Hepatocyte (in vitro differentiated cells): Measurements from ENCODE around the gene DLL1.

ENCODE experiments used
- EZH2 ChIP-seq: fragments of 200-600 bp; sonication (generic); IDR thresholded peaks from 2 replicates; pipeline ENCODE4 v1.6.1; 2016; ENCODE audit warnings: antibody characterized with exemption, mild to moderate bottlenecking, borderline replicate concordance
- TF ChIP-seq, protein P1 (sequence below): fragments of 200-600 bp; sonication (generic); IDR thresholded peaks from 2 replicates; pipeline ENCODE4 v1.5.1; 2016; ENCODE audit warnings: antibody characterized with exemption, mild to moderate bottlenecking; ENCODE audit not compliant: poor library complexity

DNA sequence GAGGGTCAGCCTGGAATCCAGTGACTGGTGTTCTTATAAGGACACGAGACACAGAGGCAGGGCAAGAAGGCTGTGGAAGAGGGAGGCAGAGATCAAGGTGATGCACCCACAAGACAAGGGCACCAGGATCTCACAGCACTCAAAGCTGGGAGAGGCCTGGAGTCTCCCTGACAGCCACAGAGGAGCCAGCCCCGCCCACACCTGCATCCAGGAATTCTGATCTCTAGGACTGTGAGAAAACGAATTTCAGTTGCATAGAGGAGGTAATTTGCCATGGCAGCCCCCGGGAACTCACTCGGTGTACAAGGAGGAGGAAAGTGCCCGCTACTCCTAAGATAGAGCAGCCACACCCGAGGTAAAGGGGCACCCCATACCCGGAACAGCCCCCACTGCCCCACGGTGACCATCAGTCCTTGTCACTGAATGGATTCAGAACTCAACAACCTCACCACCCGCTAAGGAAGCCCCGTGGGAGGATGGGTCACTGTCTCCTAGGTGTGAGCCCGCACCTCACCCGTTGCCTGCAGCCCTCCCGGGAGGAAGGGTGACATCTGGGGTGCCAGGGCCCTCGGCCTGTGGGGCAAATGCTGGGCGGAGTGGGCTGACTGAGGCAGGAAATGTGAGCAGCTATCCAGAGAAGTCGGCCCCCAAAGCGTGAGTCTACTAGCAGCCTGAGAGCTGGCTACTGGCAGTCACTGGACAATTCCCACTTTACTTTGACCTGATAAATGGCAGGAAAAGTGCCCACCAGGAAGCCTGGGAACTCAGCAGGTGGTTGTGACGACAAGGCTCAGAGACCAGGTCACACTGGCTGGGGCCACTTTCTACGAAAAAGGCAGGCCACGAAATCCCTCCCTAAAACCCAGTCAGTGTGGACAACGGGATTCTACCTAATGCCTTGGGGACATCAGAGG is 22.4 kb downstream of the DLL1 start:
- TF ChIP-seq EZH2 = no peak
- TF ChIP-seq, protein P1, sequence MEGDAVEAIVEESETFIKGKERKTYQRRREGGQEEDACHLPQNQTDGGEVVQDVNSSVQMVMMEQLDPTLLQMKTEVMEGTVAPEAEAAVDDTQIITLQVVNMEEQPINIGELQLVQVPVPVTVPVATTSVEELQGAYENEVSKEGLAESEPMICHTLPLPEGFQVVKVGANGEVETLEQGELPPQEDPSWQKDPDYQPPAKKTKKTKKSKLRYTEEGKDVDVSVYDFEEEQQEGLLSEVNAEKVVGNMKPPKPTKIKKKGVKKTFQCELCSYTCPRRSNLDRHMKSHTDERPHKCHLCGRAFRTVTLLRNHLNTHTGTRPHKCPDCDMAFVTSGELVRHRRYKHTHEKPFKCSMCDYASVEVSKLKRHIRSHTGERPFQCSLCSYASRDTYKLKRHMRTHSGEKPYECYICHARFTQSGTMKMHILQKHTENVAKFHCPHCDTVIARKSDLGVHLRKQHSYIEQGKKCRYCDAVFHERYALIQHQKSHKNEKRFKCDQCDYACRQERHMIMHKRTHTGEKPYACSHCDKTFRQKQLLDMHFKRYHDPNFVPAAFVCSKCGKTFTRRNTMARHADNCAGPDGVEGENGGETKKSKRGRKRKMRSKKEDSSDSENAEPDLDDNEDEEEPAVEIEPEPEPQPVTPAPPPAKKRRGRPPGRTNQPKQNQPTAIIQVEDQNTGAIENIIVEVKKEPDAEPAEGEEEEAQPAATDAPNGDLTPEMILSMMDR = no peak
